NCI-H2227 (cell line): ENCODE data around the gene MIER1.

Source experiments
- DNase-seq: peaks from one replicate; lab custom pipeline; 2025; ENCODE audit not compliant: unreplicated experiment; lab: John Stamatoyannopoulos, UW

MIER1 gene

GRCh38 chr1:66996018-66996682, 71.4 kb downstream of the MIER1 start:
- peak; percentile 75 for DNase-seq

- no peak for DNase-seq
Measured at GRCh38 chr1:66998972-66999371, 74.2 kb downstream of the MIER1 start.

GRCh38 chr1:66999640-67000400, 75.0 kb downstream of the MIER1 start:
- peak; percentile 36 for DNase-seq

GRCh38 chr1:67001682-67002425, 77.1 kb downstream of the MIER1 start:
- DNase-seq: no peak

- no peak for DNase-seq
Measured at GRCh38 chr1:67004176-67004575, 79.4 kb downstream of the MIER1 start.

- DNase-seq: no peak
Measured at GRCh38 chr1:67005068-67005467, 80.3 kb downstream of the MIER1 start.

- no peak for DNase-seq
Measured at GRCh38 chr1:67009792-67010191, 85.0 kb downstream of the MIER1 start.

- DNase-seq: no peak
Measured at GRCh38 chr1:67013573-67013972, 88.8 kb downstream of the MIER1 start.

GRCh38 chr1:67018574-67018973, 93.8 kb downstream of the MIER1 start:
- no peak for DNase-seq

- DNase-seq: no peak
Measured at GRCh38 chr1:67019121-67019520, 94.3 kb downstream of the MIER1 start.

GRCh38 chr1:67019600-67020136, 94.9 kb downstream of the MIER1 start:
- DNase-seq: no peak

GRCh38 chr1:67020304-67020703, 95.5 kb downstream of the MIER1 start:
- no peak for DNase-seq

- DNase-seq: no peak
Measured at GRCh38 chr1:67020765-67021164, 96.0 kb downstream of the MIER1 start.

GRCh38 chr1:67029472-67029871, 104.7 kb downstream of the MIER1 start:
- no peak for DNase-seq

GRCh38 chr1:67031121-67031858, 106.5 kb downstream of the MIER1 start:
- DNase-seq: no peak

- DNase-seq: no peak
Measured at GRCh38 chr1:67031859-67032247, 107.1 kb downstream of the MIER1 start.
